Neural crest cell (in vitro differentiated cells): ENCODE measurements around the gene PRSS48. TPM values are rescaled to one million over a fixed set of nuclear protein-coding genes. Genes with fewer than 3 reads are reported as not detected.

Experiments
- DNase-seq: peaks from one replicate; pipeline ENCODE4 v3.0.0; 2021; ENCODE audit warnings: low read depth, mixed read lengths, low spot score
- H3K27ac Mint-ChIP-seq: one replicate; pipeline ENCODE4 v1.8.0; 2021; ENCODE audit warnings: mild to moderate bottlenecking, mixed read lengths; ENCODE audit not compliant: unreplicated experiment
- H3K27me3 Mint-ChIP-seq: 2 replicates; pipeline ENCODE4 v1.8.0; 2021; ENCODE audit warnings: low read depth, mild to moderate bottlenecking, mixed read lengths
- H3K36me3 Mint-ChIP-seq: 2 replicates; pipeline ENCODE4 v1.8.0; 2021; ENCODE audit warnings: low read depth, mild to moderate bottlenecking, mixed read lengths
- H3K4me1 Mint-ChIP-seq: 2 replicates; pipeline ENCODE4 v1.8.0; 2021; ENCODE audit warnings: mixed read lengths
- H3K4me3 Mint-ChIP-seq: one replicate; pipeline ENCODE4 v1.8.0; 2021; ENCODE audit warnings: mild to moderate bottlenecking, mixed read lengths
- H3K9me3 Mint-ChIP-seq: 2 replicates; pipeline ENCODE4 v1.8.0; 2021; ENCODE audit warnings: mixed read lengths
- CTCF ChIP-seq: fragments of 200-600 bp; sonication (generic); conservative IDR thresholded peaks from 2 replicates; pipeline ENCODE4 v1.5.0; 2021; ENCODE audit warnings: antibody characterized with exemption, mild to moderate bottlenecking
- long read RNA-seq: library from polyadenylated mRNA; unstranded; transcript quantifications from one replicate; pipeline ENCODE4 v2.0.0, GENCODE V29; 2020
- total RNA-seq: library from RNA; stranded (reverse); gene quantifications from 2 replicates; pipeline ENCODE4 v1.2.1, GENCODE V29; 2021

The PRSS48 gene
- total RNA-seq: not detected in 2 replicates
- long read RNA-seq: 0 reads

GRCh38 chr4:151276787-151277562 is at the start of gene PRSS48:
PRSS48 (plus strand) TSS chr4:151277161; CDS start chr4:151277173, 12 bp downstream.
- Mint-ChIP-seq H3K9me3 (no peaks in the 10 kb centered on the region), H3K27me3 (no peaks in the 10 kb centered on the region), H3K27ac (no peak within 1 kb of the TSS), H3K36me3 (no peaks in the 10 kb centered on the region), H3K4me3 (no peak within 1 kb of the TSS), H3K4me1 (peaks cover 8% of the 10 kb centered on the region)
- peak; percentile 73 for TF ChIP-seq CTCF
- peak; percentile 63 for DNase-seq

GRCh38 chr4:151227172-151227571 is 49.8 kb upstream of the PRSS48 start:
- no peak overlapping the region for H3K4me3 Mint-ChIP-seq

GRCh38 chr4:151227731-151228130 is 49.2 kb upstream of the PRSS48 start:
- Mint-ChIP-seq H3K4me1 (peaks cover 31% of the 10 kb centered on the region), H3K4me3 (no peak overlapping the region), H3K27ac (peak overlapping the region; percentile 62), H3K9me3 (no peaks in the 10 kb centered on the region), H3K36me3 (peaks cover 13% of the 10 kb centered on the region), H3K27me3 (no peaks in the 10 kb centered on the region)
- TF ChIP-seq CTCF: no peak
- DNase-seq: no peak

More at GRCh38 chr4:151227172-151227571, 49.8 kb upstream of the PRSS48 start:
- DNase-seq: no peak
- Mint-ChIP-seq H3K36me3 (peaks cover 13% of the 10 kb centered on the region), H3K4me1 (peaks cover 31% of the 10 kb centered on the region), H3K27ac (no peak overlapping the region), H3K9me3 (no peaks in the 10 kb centered on the region), H3K27me3 (no peaks in the 10 kb centered on the region)
- TF ChIP-seq CTCF: no peak

- Mint-ChIP-seq H3K27me3 (no peaks in the 10 kb centered on the region), H3K4me3 (no peak overlapping the region), H3K27ac (no peak overlapping the region), H3K36me3 (peaks cover 10% of the 10 kb centered on the region), H3K9me3 (no peaks in the 10 kb centered on the region), H3K4me1 (peaks cover 31% of the 10 kb centered on the region)
- no peak for TF ChIP-seq CTCF
- DNase-seq: no peak
Observed at GRCh38 chr4:151228189-151229119, 48.5 kb upstream of the PRSS48 start.

GRCh38 chr4:151231915-151232595 is 44.9 kb upstream of the PRSS48 start:
- H3K9me3 Mint-ChIP-seq: no peaks in the 10 kb centered on the region
- no peak overlapping the region for H3K27ac Mint-ChIP-seq
- TF ChIP-seq CTCF: no peak
- H3K36me3 Mint-ChIP-seq: peaks cover 10% of the 10 kb centered on the region
- no peak for DNase-seq
- no peaks in the 10 kb centered on the region for H3K27me3 Mint-ChIP-seq
- H3K4me3 Mint-ChIP-seq: no peak overlapping the region
- peaks cover 14% of the 10 kb centered on the region for H3K4me1 Mint-ChIP-seq
